ENCODE data around the gene S1PR2. TPM values are rescaled to one million over a fixed set of nuclear protein-coding genes. Genes with fewer than 3 reads are reported as not detected.

Gene S1PR2
- total and polyA plus RNA-seq, 9 of the 15 experiments (the other 6 are each of a cell fraction or from before 2014, with no cell fraction given): 1.5 to 3.9 (median 2.0) TPM

GRCh38 chr19:10252707-10253106, 21.6 kb upstream of the S1PR2 start:
- H4K20me1 ChIP-seq (replicated peaks; ENCODE audit: control insufficient read depth, insufficient read depth, low read length): no peaks in the 10 kb centered on the region
- no peaks in the 10 kb centered on the region for H3K27me3 ChIP-seq (ENCODE audit: control insufficient read depth in 2 of 2, insufficient read depth in 2 of 2, low read length in 2 of 2)
- H3K27ac ChIP-seq (ENCODE audit: extremely low read depth, low read depth, low read length): peak overlapping the region; percentile 90
- peak overlapping the region; percentile 100 for H2AFZ ChIP-seq (ENCODE audit: low read depth, low read length)
- in situ Hi-C loops (cut with MboI): no loop called here
- CTCF ChIA-PET (ENCODE audit: low intra/inter-chr PET ratio): no interaction called here
- peaks cover 28% of the 10 kb centered on the region for H3K79me2 ChIP-seq (ENCODE audit: control insufficient read depth, insufficient read depth, low read length)
- DNase-seq (ENCODE audit: extremely low read depth in 1 of 4, low spot score in 3 of 4): peak in 1 of 4 experiments; percentile 8
- peak overlapping the region; percentile 97 for H3K4me2 ChIP-seq (ENCODE audit: insufficient read depth, low read length)
- peaks cover 39% of the 10 kb centered on the region for H3K36me3 ChIP-seq (ENCODE audit: control insufficient read depth, insufficient read depth, low read length)
- H3K9me3 ChIP-seq (replicated peaks; ENCODE audit: control insufficient read depth, insufficient read depth, low read depth, low read length): no peaks in the 10 kb centered on the region; the same call in 1 of the 2 replicates
- peaks cover 4 to 39% of the 10 kb centered on the region in 2 experiments; a peak in 4 of 5 replicates for H3K4me1 ChIP-seq (replicated peaks in 1 of 2; ENCODE audit: control insufficient read depth in 2 of 2, insufficient read depth in 2 of 2, low read length in 2 of 2)
- intact Hi-C loops (cut with micrococcal nuclease): loop anchor here (5.0 kb wide), 1 partner anchor 320 kb away; no protein-coding TSS in a partner anchor
- POLR2A ChIA-PET: interaction anchor here (0.6 to 1.4 kb wide), 2 partner anchors 140 to 217 kb away, joined by 3 read pairs; no protein-coding TSS in a partner anchor
- BruUV-seq (replicated peaks): no TSS peak
- peak overlapping the region; percentile 90 to 98 for H3K9ac ChIP-seq (ENCODE audit: insufficient read depth in 1 of 2, low read depth in 2 of 2, low read length in 2 of 2)
- FAIRE-seq: no peak
- WGBS (ENCODE audit: insufficient coverage, low coverage, missing lambda C conversion rate): 4% methylated on average over 8 of the region's 8 CpGs
- peak overlapping the region; percentile 76 for H3K4me3 ChIP-seq
- no peaks in the 10 kb centered on the region for H3K9me1 ChIP-seq (ENCODE audit: control insufficient read depth, insufficient read depth, low read length)
- ATAC-seq: no peak
- TF ChIP-seq MIER1 (IDR thresholded peaks at IDR 0.05; ENCODE audit: low read depth) (0 out of 2 replicates have a peak, but pooled peaks have one; percentile 64), ASH1L (IDR thresholded peaks at IDR 0.05; ENCODE audit: borderline replicate concordance, low read depth, partially characterized antibody) (peak; percentile 36), MAX (CRISPR knock-in tag; IDR thresholded peaks at IDR 0.05) (no peak), PRMT5 (CRISPR knock-in tag; IDR thresholded peaks at IDR 0.05) (no peak), NFATC3 (IDR thresholded peaks at IDR 0.05) (no peak), PTBP1 (IDR thresholded peaks at IDR 0.05; ENCODE audit: low read depth, low read length) (no peak), CBFA2T3 (IDR thresholded peaks at IDR 0.05) (no peak), SMARCE1 (IDR thresholded peaks at IDR 0.05) (no peak), NR4A1 (CRISPR knock-in tag; IDR thresholded peaks at IDR 0.05) (no peak), NR4A1 (tag; IDR thresholded peaks at IDR 0.05) (no peak), TEAD4 (IDR thresholded peaks at IDR 0.05; ENCODE audit: low read length) (0 out of 2 replicates have a peak, but pooled peaks have one; percentile 1), TEAD4 (CRISPR knock-in tag; IDR thresholded peaks at IDR 0.05; ENCODE audit: borderline replicate concordance) (no peak), EZH2 (IDR thresholded peaks at IDR 0.05; ENCODE audit: borderline replicate concordance, low read depth, low read length) (no peak), EP300 (IDR thresholded peaks at IDR 0.05; ENCODE audit: low read length) (no peak), GATAD2B (IDR thresholded peaks at IDR 0.05; ENCODE audit: borderline replicate concordance) (no peak)
- TF ChIP-seq, protein P1, sequence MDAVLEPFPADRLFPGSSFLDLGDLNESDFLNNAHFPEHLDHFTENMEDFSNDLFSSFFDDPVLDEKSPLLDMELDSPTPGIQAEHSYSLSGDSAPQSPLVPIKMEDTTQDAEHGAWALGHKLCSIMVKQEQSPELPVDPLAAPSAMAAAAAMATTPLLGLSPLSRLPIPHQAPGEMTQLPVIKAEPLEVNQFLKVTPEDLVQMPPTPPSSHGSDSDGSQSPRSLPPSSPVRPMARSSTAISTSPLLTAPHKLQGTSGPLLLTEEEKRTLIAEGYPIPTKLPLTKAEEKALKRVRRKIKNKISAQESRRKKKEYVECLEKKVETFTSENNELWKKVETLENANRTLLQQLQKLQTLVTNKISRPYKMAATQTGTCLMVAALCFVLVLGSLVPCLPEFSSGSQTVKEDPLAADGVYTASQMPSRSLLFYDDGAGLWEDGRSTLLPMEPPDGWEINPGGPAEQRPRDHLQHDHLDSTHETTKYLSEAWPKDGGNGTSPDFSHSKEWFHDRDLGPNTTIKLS (IDR thresholded peaks at IDR 0.05; ENCODE audit: borderline replicate concordance, low read depth): no peak
- TF ChIP-seq, protein P2, sequence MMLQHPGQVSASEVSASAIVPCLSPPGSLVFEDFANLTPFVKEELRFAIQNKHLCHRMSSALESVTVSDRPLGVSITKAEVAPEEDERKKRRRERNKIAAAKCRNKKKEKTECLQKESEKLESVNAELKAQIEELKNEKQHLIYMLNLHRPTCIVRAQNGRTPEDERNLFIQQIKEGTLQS (IDR thresholded peaks at IDR 0.05): peak; percentile 68
- TF ChIP-seq, protein P2 (CRISPR knock-in tag; conservative IDR thresholded peaks at IDR 0.05): no peak
- TF ChIP-seq, protein P3, sequence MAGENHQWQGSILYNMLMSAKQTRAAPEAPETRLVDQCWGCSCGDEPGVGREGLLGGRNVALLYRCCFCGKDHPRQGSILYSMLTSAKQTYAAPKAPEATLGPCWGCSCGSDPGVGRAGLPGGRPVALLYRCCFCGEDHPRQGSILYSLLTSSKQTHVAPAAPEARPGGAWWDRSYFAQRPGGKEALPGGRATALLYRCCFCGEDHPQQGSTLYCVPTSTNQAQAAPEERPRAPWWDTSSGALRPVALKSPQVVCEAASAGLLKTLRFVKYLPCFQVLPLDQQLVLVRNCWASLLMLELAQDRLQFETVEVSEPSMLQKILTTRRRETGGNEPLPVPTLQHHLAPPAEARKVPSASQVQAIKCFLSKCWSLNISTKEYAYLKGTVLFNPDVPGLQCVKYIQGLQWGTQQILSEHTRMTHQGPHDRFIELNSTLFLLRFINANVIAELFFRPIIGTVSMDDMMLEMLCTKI (IDR thresholded peaks at IDR 0.05; ENCODE audit: partially characterized antibody): no peak

Measured in K562 (cell line).